GM12801 (cell line): Measurements from ENCODE around the gene POPDC2.

Experiments used
- TF ChIP-seq, protein P1 (sequence below): IDR thresholded peaks from one replicate; pipeline ENCODE4 v1.5.1; 2011; ENCODE audit warnings: control low read depth; ENCODE audit not compliant: insufficient read length; ENCODE audit errors: extremely low read depth

The POPDC2 gene

DNA sequence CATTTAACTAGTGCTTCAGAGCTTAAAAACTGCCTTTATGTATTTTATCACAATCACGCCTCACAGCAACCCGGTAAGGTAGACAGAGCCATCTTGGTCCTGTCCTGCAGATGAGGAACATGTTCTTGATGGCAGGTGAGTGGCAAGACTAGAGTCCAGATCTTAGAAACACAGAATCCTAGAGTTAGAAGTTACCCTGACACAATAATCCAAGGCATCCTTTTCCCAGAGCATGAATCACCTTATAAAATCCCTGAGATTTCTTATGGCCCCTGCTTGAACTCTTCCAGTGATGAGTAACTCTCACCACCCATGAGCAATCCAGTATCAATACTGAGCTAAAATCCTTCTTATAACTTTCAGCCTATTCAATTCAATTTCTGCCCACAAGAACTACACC, 16.9 kb downstream of the POPDC2 start:
- TF ChIP-seq, protein P1, sequence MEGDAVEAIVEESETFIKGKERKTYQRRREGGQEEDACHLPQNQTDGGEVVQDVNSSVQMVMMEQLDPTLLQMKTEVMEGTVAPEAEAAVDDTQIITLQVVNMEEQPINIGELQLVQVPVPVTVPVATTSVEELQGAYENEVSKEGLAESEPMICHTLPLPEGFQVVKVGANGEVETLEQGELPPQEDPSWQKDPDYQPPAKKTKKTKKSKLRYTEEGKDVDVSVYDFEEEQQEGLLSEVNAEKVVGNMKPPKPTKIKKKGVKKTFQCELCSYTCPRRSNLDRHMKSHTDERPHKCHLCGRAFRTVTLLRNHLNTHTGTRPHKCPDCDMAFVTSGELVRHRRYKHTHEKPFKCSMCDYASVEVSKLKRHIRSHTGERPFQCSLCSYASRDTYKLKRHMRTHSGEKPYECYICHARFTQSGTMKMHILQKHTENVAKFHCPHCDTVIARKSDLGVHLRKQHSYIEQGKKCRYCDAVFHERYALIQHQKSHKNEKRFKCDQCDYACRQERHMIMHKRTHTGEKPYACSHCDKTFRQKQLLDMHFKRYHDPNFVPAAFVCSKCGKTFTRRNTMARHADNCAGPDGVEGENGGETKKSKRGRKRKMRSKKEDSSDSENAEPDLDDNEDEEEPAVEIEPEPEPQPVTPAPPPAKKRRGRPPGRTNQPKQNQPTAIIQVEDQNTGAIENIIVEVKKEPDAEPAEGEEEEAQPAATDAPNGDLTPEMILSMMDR = no peak

DNA sequence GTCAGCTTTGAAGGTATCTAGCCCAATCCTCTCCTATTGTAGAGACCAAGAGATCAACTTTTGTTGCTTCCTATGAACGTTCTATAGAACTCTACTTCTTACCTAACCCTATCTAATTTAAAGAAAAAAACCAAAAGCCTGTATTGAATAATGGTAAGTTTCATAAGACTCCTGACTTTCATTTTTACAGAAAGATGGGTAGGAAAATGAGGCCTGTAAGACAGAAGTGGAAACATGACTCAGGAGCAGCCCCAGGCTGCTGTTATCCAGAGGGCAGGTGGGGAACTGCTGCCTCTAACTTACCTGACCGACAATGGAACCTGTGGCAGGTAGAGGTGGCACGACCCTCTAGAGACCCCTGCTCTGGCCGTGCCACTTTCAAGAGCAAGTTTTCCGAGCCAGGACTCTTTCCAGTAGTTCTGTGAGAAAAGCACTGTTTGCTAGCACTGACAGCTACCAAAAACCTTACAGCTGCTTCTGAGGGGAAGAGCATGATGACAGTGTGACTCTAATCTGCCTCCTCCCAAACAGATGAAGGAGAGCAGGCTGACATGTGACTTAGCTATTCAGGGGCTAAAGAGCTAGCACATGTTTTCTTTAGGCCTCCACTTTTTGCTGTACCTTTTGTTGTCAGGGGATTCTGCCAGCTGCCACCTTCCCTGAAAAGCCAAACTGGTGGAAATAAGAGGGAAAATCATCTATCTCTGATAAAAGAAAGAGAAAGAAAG, 17.5 kb downstream of the POPDC2 start:
- TF ChIP-seq, protein P1 = no peak

DNA sequence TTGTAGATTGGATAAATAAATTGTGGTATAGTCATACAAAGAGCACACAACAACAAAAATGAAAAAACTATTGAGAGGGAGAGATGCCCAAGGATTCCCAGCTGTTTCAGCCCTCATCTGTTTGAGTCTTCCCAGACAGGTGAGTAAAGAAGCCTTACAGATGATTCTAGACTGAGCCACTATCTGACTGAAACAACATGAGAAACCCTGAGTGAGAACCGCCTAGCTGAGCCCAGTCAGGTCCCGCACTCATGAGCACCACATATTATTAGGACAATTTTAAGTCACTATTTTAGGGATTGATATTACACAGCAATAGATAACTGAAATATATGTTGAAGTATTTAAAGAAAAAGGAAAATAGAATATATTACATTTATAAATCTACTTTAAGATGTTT, 19.0 kb downstream of the POPDC2 start:
- TF ChIP-seq, protein P1 = no peak

DNA sequence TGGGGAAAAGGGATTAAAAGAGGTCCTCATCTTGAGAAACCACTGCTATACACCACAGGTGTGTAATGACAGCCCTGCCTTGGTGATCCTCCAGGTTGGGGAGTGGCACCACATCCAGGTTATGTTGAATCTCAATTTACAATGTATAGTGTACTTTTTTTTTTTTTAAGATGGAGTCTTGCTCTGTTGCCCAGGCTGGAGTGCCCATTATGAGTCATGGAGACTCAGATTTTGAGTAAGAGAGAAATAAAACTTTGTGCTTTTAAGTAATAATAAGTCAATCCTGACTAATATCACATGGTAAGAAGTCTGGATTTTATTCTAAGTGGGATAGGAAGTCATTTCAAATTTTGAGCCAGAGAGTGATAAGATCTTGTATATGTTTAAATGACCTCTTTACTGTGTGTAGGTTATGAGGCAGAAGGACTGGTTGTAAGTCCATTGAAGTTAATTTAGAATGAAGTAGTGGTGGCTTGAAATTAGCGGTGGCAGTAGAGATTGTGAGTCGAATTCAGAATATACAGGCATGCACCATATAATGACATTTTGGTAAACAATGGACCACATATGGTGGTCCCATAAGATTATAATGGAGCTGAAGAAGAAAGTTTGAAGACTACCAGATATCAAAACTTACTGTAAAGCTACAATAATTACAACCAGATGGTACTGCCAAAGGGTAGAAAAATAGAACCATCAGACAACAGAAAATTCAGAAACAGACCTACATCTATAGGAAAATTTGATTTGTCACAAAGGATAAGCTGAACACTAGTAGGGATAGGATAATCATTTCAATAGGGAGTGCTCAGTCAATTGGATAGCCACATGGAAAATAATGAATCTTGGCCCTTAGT, 20.7 kb downstream of the POPDC2 start:
- TF ChIP-seq, protein P1 = no peak

DNA sequence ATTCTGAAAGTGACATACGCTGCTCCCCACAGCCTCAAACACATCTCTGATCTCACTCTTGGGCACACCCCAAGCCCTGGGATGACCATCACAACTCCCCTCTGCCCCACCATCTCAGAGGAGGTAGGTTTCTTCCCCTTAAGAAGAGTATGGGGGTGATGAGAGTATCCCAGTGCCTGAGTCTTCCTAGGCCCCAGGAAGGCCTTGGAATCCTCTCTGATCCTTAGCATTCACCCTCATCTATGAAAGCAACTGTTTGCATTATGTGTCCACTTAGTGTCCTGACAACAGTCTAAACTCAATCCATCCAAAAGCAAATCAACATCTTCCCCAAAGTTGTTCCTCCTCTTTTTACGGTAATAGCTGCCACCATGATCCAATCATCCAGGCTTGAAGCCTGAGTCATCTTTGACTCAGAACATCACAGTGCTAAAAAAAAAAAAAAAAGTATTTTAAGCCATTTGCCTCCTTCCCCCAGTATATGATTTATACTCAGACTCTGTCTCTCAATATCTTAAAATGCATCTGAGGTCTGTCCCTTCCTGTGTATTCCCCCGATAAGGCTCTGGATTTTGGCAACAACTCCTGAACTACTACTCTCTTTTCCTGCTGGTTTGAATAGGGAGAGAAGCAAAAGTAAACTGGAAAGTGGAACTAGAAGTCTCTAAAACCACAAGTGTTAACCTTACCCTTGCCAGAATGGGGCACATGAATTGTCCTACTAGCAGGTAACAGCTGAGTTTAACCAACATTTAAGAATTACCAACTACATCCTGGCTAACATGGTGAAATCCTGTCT, 22.5 kb downstream of the POPDC2 start:
- TF ChIP-seq, protein P1 = no peak

DNA sequence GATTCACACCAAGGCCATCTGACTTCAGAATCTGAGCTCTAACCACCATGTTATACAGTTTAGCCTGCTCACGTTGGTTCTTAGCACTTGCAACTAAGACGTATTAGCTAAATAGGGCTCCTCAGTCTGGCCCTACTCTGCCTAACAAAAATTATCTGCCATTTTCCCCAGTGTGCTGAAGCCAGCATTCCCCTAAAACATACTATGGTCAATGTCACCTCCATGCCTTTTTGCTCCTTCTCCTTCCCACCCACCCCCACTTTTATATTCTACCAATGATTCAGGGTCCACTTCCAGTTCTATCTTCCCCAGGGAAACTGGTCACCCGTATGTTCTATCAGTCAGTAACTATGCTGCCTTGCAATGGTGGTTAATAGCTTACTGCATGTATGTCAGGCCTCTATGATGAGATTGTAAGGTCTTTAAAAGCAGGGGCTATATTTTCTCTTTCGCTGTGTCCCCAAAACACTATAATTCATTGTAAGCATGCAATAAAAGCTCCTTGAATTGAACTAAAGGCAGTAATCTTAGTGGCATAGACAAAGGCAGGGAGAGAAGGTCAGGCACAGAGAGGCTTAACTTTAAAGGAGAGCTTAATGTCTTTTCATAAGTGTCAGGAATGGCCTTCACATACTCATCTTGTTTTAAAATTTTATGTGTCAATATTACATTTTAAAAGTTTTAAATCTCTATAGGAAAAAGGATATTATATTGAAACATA, 23.3 kb downstream of the POPDC2 start:
- TF ChIP-seq, protein P1 = no peak
